Measurements from ENCODE around the gene ZNF165. TPM values are rescaled to one million over a fixed set of nuclear protein-coding genes. Genes with fewer than 3 reads are reported as not detected.

The ZNF165 gene
- 0.89 and 1.1 TPM in 2 replicates for total RNA-seq

DNA sequence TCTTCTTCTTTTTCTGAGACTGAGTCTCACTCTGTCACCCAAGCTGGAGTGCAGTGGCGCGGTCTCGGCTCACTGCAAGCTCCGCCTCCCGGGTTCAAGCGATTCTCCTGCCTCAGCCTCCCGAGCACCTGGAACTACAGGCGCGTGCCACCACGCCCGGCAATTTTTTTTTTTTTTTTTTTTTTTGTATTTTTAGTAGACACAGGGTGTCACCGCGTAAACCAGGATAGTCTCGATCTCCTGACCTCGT is at the start of gene ZNF165:
Gene ZNF165, plus strand, starts transcription at position 188 of the 250 bp plus-strand sequence. CDS start 4,913 bp downstream, outside the sequence.

DNA sequence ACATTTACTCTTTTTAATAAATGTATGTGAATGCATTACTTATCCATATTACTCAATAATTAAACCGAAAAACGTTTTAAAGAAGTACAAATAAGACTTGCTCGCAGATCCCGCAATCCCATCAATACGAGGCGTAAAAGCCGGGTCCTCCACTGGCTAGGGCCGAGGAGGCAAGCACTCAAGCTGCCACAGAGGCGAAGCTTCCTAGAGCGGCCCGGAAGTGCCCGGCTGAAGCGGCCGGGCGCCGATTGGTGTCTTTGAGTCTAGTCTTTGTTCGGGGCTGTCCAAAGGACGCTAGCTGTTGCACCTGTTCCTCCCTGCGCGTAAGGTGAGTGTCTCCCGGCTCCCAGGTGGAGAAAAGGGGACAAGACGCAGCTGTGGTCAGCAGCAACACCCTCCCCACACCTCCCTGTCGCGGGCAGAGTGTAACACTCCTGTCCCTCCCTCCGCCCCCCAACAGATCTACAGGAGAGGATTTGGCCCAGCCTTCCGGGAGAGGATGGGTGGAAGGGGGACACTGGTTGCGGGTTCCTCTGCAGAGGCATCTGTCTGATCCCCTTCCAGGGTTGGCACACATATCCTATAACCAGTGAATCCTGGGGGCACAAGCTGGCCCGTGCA is 44.1 kb downstream of the ZNF165 start, which contains the start of gene ZSCAN16:
Gene ZSCAN16, plus strand, starts transcription at position 260 of the 621 bp plus-strand sequence. CDS start 835 bp downstream, outside the sequence.

Other genes starting within 250 kb of the ZNF165 start
- gene OR2B2, start 168.2 kb upstream of the ZNF165 start, total RNA-seq = not detected in 2 replicates
- gene OR2B6, start 123.3 kb upstream of the ZNF165 start, total RNA-seq = not detected in 2 replicates
- gene ZSCAN16, start 44.0 kb downstream of the ZNF165 start, total RNA-seq = 2.4 and 3.5 TPM in 2 replicates
- 4.6 and 12.3 TPM in 2 replicates for gene ZKSCAN8, start 61.3 kb downstream of the ZNF165 start, total RNA-seq
- gene ZSCAN9, start 144.7 kb downstream of the ZNF165 start, total RNA-seq = 8.1 and 11.8 TPM in 2 replicates
- gene ZKSCAN4, start 171.7 kb downstream of the ZNF165 start, total RNA-seq = 1.6 and 5.2 TPM in 2 replicates
- 0.16 and 0.63 TPM in 2 replicates for gene NKAPL, start 178.7 kb downstream of the ZNF165 start, total RNA-seq
- 9.8 and 10.8 TPM in 2 replicates for gene ZSCAN26, start 186.6 kb downstream of the ZNF165 start, total RNA-seq
- 2.5 and 4.9 TPM in 2 replicates for gene PGBD1, start 201.0 kb downstream of the ZNF165 start, total RNA-seq

Measured in mesangial cell (primary cell).